OCI-LY3 (cell line): Measurements from ENCODE around the gene ANGPTL4.

Experiments used
- H2AFZ ChIP-seq: fragments of 200-600, 300-600 bp; shearing (Covaris generic); 2 replicates; pipeline ENCODE4 v1.6.0; 2014; ENCODE audit warnings: antibody characterized with exemption, low read depth, low read length
- H3K27ac ChIP-seq: fragments of 200-600, 300-600 bp; sonication (generic); 2 replicates; pipeline ENCODE4 v1.5.1; 2014; ENCODE audit warnings: mild to moderate bottlenecking, low read length, moderate library complexity, mixed read lengths
- H3K27me3 ChIP-seq: fragments of 200-600, 300-600 bp; sonication (generic); 2 replicates; pipeline ENCODE4 v1.6.1; 2014; ENCODE audit warnings: low read depth, low read length, mixed read lengths
- H3K36me3 ChIP-seq: fragments of 200-600, 300-600 bp; sonication (generic); replicated peaks from 2 replicates; pipeline ENCODE3; 2014; ENCODE audit warnings: low read depth, low read length, mixed read lengths
- H3K4me1 ChIP-seq: fragments of 300-600, 200-600 bp; sonication (generic); 2 replicates; pipeline ENCODE4 v1.6.1; 2014; ENCODE audit warnings: low read length, mixed read lengths
- H3K4me2 ChIP-seq: fragments of 200-600, 300-600 bp; sonication (generic); 2 replicates; pipeline ENCODE4 v1.6.1; 2014; ENCODE audit warnings: low read length, mixed read lengths
- H3K4me3 ChIP-seq: fragments of 300-600, 200-600 bp; sonication (generic); 2 replicates; pipeline ENCODE4 v1.5.1; 2014; ENCODE audit warnings: antibody characterized with exemption, mild to moderate bottlenecking, low read length, moderate library complexity
- H3K79me2 ChIP-seq: fragments of 300-600, 200-600 bp; shearing (Covaris generic); 2 replicates; pipeline ENCODE4 v1.6.1; 2014; ENCODE audit warnings: mild to moderate bottlenecking, low read length, mixed read lengths
- H3K9ac ChIP-seq: fragments of 300-600, 200-600 bp; shearing (Covaris generic); 2 replicates; pipeline ENCODE4 v1.6.0; 2014; ENCODE audit warnings: mild to moderate bottlenecking, low read length, moderate library complexity
- H3K9me3 ChIP-seq: fragments of 200-600, 300-600 bp; shearing (Covaris generic); 2 replicates; pipeline ENCODE4 v1.6.1; 2014; ENCODE audit warnings: low read length, mixed read lengths; ENCODE audit not compliant: insufficient read depth
- H4K20me1 ChIP-seq: fragments of 200-600, 300-600 bp; sonication (generic); 2 replicates; pipeline ENCODE4 v1.6.1; 2016; ENCODE audit warnings: low read length, mixed read lengths; ENCODE audit not compliant: insufficient read depth
- CTCF ChIP-seq: fragments of 200-600, 300-600 bp; sonication (generic); IDR thresholded peaks from 2 replicates; pipeline ENCODE4 v1.5.1; 2014; ENCODE audit warnings: antibody characterized with exemption, low read length, low read depth
- EZH2phosphoT487 ChIP-seq: fragments of 200-600 bp; shearing (Covaris generic); IDR thresholded peaks from 2 replicates; pipeline ENCODE4 v1.6.1; 2018; ENCODE audit warnings: antibody characterized with exemption, mixed run types, low read depth

The ANGPTL4 gene

GRCh38 chr19:8366961-8367326 is 3.0 kb downstream of the ANGPTL4 start:
- Histone ChIP-seq H3K79me2 (no peaks in the 10 kb centered on the region), H3K4me3 (no peak overlapping the region), H2AFZ (no peak overlapping the region), H3K9ac (no peak overlapping the region), H3K36me3 (no peaks in the 10 kb centered on the region), H3K4me2 (no peak overlapping the region), H3K9me3 (no peaks in the 10 kb centered on the region), H3K27ac (no peak overlapping the region), H3K4me1 (no peaks in the 10 kb centered on the region), H3K27me3 (no peaks in the 10 kb centered on the region), H4K20me1 (no peaks in the 10 kb centered on the region)
- no peak for TF ChIP-seq EZH2phosphoT487
- no peak for TF ChIP-seq CTCF

- no peak overlapping the region for H2AFZ ChIP-seq
- no peaks in the 10 kb centered on the region for H3K4me1 ChIP-seq
- no peaks in the 10 kb centered on the region for H4K20me1 ChIP-seq
Observed at GRCh38 chr19:8367327-8368001, 3.5 kb downstream of the ANGPTL4 start.

GRCh38 chr19:8370176-8371010 is 6.4 kb downstream of the ANGPTL4 start:
- no peaks in the 10 kb centered on the region for H3K27me3 ChIP-seq
- TF ChIP-seq EZH2phosphoT487 (no peak), CTCF (no peak)
- H3K4me1 ChIP-seq, result no peaks in the 10 kb centered on the region
- H4K20me1 ChIP-seq, result no peaks in the 10 kb centered on the region
- no peak overlapping the region for H3K4me3 ChIP-seq
- H3K36me3 ChIP-seq, result no peaks in the 10 kb centered on the region
- H3K79me2 ChIP-seq, result no peaks in the 10 kb centered on the region
- no peak overlapping the region for H3K4me2 ChIP-seq
- no peaks in the 10 kb centered on the region for H3K9me3 ChIP-seq
- no peak overlapping the region for H2AFZ ChIP-seq
- H3K9ac ChIP-seq, result no peak overlapping the region
- H3K27ac ChIP-seq, result no peak overlapping the region

More at GRCh38 chr19:8367327-8368001, 3.5 kb downstream of the ANGPTL4 start:
- Histone ChIP-seq H3K4me3 (no peak overlapping the region), H3K27me3 (no peaks in the 10 kb centered on the region), H3K36me3 (no peaks in the 10 kb centered on the region), H3K4me2 (no peak overlapping the region), H3K9me3 (no peaks in the 10 kb centered on the region), H3K9ac (no peak overlapping the region), H3K27ac (no peak overlapping the region), H3K79me2 (no peaks in the 10 kb centered on the region)
- TF ChIP-seq EZH2phosphoT487 (no peak), CTCF (no peak)

- no peak overlapping the region for H3K27ac ChIP-seq
- H3K36me3 ChIP-seq, result no peaks in the 10 kb centered on the region
- H3K4me1 ChIP-seq, result no peaks in the 10 kb centered on the region
- H2AFZ ChIP-seq, result no peak overlapping the region
- no peak overlapping the region for H3K4me3 ChIP-seq
- no peak for TF ChIP-seq EZH2phosphoT487
- TF ChIP-seq CTCF, result no peak
- H3K9ac ChIP-seq, result no peak overlapping the region
- no peaks in the 10 kb centered on the region for H3K9me3 ChIP-seq
- H3K79me2 ChIP-seq, result no peaks in the 10 kb centered on the region
- no peak overlapping the region for H3K4me2 ChIP-seq
- H3K27me3 ChIP-seq, result no peaks in the 10 kb centered on the region
- H4K20me1 ChIP-seq, result no peaks in the 10 kb centered on the region
Observed at GRCh38 chr19:8371011-8371804, 7.3 kb downstream of the ANGPTL4 start.
